Measurements from ENCODE around the gene ALOX15B.

Gene ALOX15B

DNA sequence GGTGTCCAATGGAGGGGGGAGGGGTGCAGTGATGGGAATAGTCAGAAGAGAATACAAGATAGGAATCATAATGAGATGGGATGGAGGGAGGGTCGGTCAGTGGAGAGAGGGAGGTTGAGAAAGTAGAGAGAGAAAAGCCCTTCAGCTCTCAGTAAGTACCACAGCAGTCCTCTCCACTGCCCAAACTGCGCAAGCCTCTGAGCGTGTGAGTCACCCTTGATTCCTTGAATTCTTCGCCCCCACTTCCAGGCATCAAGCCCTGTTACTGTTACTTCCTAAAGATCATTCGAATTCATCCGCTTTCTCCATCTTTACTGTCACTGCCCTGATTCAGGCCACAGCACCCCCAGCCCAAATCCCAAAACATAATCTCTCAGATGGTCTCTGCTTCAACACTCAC is 34.0 kb upstream of the ALOX15B start:
- Mint-ChIP-seq H3K36me3 (ENCODE audit: low read depth) (no peaks in the 10 kb centered on the region), H3K27me3 (ENCODE audit: low read depth) (peaks cover 56% of the 10 kb centered on the region), H3K9me3 (peaks cover 7% of the 10 kb centered on the region), H3K4me3 (no peak overlapping the region), H3K27ac (no peak overlapping the region), H3K4me1 (peaks cover 7% of the 10 kb centered on the region)
- TF ChIP-seq CTCF (IDR thresholded peaks at IDR 0.05; ENCODE audit: unreplicated experiment in 3 of 3): no peak

- TF ChIP-seq CTCF (IDR thresholded peaks at IDR 0.05; ENCODE audit: unreplicated experiment in 3 of 3): no peak
- Mint-ChIP-seq H3K9me3 (peaks cover 7% of the 10 kb centered on the region), H3K4me3 (no peak overlapping the region), H3K4me1 (peaks cover 7% of the 10 kb centered on the region), H3K36me3 (ENCODE audit: low read depth) (no peaks in the 10 kb centered on the region), H3K27me3 (ENCODE audit: low read depth) (peaks cover 57% of the 10 kb centered on the region), H3K27ac (no peak overlapping the region)
Observed at GRCh38 chr17:8005357-8005756, 33.5 kb upstream of the ALOX15B start.

DNA sequence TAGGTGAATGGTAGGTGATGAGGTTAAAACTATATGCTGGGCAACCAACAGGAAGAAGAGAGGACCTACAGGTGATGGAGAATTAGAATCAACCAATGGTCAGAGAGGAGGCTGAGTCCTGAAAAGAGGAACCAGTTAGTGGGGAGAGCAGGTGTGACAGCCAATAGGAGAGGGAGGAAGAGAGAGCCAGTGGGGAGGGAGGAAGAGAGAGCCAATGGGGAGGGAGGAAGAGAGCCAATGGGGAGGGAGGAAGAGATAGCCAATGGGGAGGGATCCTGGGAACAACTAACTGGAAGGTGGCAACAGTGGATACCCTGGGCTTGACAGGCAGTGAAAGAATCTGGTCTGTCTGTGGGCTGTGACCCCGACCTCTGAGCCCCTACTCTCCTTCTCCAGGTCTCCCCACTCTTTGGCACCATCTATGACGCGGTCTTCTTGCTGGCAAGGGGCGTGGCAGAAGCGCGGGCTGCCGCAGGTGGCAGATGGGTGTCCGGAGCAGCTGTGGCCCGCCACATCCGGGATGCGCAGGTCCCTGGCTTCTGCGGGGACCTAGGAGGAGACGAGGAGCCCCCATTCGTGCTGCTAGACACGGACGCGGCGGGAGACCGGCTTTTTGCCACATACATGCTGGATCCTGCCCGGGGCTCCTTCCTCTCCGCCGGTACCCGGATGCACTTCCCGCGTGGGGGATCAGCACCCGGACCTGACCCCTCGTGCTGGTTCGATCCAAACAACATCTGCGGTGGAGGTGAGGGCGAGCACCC is 32.7 kb upstream of the ALOX15B start:
- Mint-ChIP-seq H3K4me3 (no peak overlapping the region), H3K27ac (no peak overlapping the region), H3K4me1 (peaks cover 7% of the 10 kb centered on the region), H3K9me3 (peaks cover 3% of the 10 kb centered on the region), H3K36me3 (ENCODE audit: low read depth) (no peaks in the 10 kb centered on the region), H3K27me3 (ENCODE audit: low read depth) (peaks cover 52% of the 10 kb centered on the region)
- no peak for TF ChIP-seq CTCF (IDR thresholded peaks at IDR 0.05; ENCODE audit: unreplicated experiment in 3 of 3)

- H3K27me3 Mint-ChIP-seq (ENCODE audit: low read depth): peaks cover 49% of the 10 kb centered on the region
- H3K27ac Mint-ChIP-seq: no peak overlapping the region
Observed at GRCh38 chr17:8006836-8007680, 31.8 kb upstream of the ALOX15B start.

GRCh38 chr17:8007836-8008235 is 31.0 kb upstream of the ALOX15B start:
- Mint-ChIP-seq H3K36me3 (ENCODE audit: low read depth) (no peaks in the 10 kb centered on the region), H3K27ac (no peak overlapping the region), H3K27me3 (ENCODE audit: low read depth) (peaks cover 49% of the 10 kb centered on the region), H3K4me1 (no peaks in the 10 kb centered on the region), H3K4me3 (no peak overlapping the region), H3K9me3 (no peaks in the 10 kb centered on the region)
- TF ChIP-seq CTCF (IDR thresholded peaks at IDR 0.05; ENCODE audit: unreplicated experiment in 3 of 3): no peak

More at GRCh38 chr17:8006836-8007680, 31.8 kb upstream of the ALOX15B start:
- peaks cover 3% of the 10 kb centered on the region for H3K4me1 Mint-ChIP-seq
- H3K36me3 Mint-ChIP-seq (ENCODE audit: low read depth): no peaks in the 10 kb centered on the region
- H3K9me3 Mint-ChIP-seq: no peaks in the 10 kb centered on the region
- no peak for TF ChIP-seq CTCF (IDR thresholded peaks at IDR 0.05; ENCODE audit: unreplicated experiment in 3 of 3)
- H3K4me3 Mint-ChIP-seq: no peak overlapping the region
